ENCODE data around the gene ASMT. TPM values are rescaled to one million over a fixed set of nuclear protein-coding genes. Genes with fewer than 3 reads are reported as not detected.
"Not testable (repeated sequence)": the region's sequence is repeated elsewhere in the genome, so short reads cannot be mapped to it uniquely, and the experiment has no call there.

The ASMT gene
- total RNA-seq, 2 donors from 2014 or later = not detected

GRCh38 chrX:1681439-1681838, 66.6 kb downstream of the ASMT start:
- Histone ChIP-seq H3K4me3 (no peak overlapping the region), H3K36me3 (no peaks in the 10 kb centered on the region), H3K4me1 (no peaks in the 10 kb centered on the region), H3K9me3 (no peaks in the 10 kb centered on the region), H3K27me3 (no peaks in the 10 kb centered on the region), H3K27ac (no peak overlapping the region)
- TF ChIP-seq, protein P1, sequence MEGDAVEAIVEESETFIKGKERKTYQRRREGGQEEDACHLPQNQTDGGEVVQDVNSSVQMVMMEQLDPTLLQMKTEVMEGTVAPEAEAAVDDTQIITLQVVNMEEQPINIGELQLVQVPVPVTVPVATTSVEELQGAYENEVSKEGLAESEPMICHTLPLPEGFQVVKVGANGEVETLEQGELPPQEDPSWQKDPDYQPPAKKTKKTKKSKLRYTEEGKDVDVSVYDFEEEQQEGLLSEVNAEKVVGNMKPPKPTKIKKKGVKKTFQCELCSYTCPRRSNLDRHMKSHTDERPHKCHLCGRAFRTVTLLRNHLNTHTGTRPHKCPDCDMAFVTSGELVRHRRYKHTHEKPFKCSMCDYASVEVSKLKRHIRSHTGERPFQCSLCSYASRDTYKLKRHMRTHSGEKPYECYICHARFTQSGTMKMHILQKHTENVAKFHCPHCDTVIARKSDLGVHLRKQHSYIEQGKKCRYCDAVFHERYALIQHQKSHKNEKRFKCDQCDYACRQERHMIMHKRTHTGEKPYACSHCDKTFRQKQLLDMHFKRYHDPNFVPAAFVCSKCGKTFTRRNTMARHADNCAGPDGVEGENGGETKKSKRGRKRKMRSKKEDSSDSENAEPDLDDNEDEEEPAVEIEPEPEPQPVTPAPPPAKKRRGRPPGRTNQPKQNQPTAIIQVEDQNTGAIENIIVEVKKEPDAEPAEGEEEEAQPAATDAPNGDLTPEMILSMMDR (IDR thresholded peaks at IDR 0.05) = no peak
- DNase-seq (ENCODE audit: low spot score) = no peak

DNA sequence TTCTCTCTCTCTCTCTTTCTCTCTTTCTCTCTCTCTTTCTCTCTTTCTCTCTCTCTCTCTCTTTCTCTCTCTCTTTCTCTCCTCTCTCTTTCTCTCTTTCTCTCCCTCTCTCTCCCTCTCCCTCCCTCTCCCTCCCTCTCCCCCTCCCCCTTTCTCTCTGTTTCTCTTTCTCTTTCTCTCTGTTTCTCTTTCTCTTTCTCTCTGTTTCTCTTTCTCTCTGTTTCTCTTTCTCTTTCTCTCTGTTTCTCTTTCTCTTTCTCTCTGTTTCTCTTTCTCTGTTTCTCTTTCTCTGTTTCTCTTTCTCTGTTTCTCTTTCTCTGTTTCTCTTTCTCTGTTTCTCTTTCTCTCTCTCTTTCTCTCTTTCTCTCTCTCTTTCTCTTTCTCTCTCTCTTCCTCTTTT, 67.0 kb downstream of the ASMT start:
- not testable (repeated sequence) for H3K27ac ChIP-seq; DNase-seq (ENCODE audit: low spot score); H3K9me3 ChIP-seq; H3K4me3 ChIP-seq; H3K4me1 ChIP-seq; H3K36me3 ChIP-seq; H3K27me3 ChIP-seq

DNA sequence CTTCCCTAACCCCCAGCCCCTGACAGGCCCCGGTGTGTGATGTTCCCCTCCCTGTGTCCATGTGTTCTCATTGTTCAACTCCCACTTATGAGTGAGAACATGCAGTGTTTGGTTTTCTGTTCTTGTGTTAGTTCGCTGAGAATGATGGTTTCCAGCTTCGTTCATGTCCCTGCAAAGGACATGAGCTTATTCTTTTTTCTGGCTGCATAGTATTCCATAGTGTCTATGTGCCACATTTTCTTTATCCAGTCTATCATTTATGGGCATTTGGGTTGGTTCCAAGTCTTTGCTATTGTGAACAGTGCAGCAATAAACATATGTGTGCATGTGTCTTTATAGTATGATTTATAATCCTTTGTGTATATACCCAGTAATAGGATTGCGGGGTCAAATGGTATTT, 67.6 kb downstream of the ASMT start:
- not testable (repeated sequence) for H3K36me3 ChIP-seq; DNase-seq (ENCODE audit: low spot score); H3K27ac ChIP-seq

DNA sequence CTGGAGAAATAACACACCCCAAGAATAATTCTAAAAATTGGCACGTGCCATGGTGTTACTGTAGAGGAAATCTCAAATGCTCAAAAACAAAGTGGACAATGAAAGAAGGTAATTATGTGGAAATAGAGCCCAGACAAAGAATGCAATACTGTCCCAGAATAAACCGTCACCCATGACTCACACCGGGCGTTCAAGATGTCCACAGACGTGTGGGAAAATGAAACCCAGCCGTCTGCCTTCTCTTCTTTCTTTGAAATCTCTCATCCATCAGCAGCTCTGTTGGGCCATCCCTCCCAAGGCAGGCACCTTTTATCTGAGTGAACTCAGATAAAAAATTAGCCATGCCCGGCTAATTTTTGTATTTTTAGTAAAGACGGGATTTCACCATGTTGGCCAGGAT, 70.0 kb downstream of the ASMT start:
- not testable (repeated sequence) for DNase-seq (ENCODE audit: low spot score); H3K27me3 ChIP-seq; H3K4me1 ChIP-seq; H3K36me3 ChIP-seq; H3K27ac ChIP-seq; H3K4me3 ChIP-seq; H3K9me3 ChIP-seq

More for the DNA sequence above, 67.6 kb downstream of the ASMT start:
- not testable (repeated sequence) for H3K4me3 ChIP-seq, H3K9me3 ChIP-seq, H3K4me1 ChIP-seq, H3K27me3 ChIP-seq

DNA sequence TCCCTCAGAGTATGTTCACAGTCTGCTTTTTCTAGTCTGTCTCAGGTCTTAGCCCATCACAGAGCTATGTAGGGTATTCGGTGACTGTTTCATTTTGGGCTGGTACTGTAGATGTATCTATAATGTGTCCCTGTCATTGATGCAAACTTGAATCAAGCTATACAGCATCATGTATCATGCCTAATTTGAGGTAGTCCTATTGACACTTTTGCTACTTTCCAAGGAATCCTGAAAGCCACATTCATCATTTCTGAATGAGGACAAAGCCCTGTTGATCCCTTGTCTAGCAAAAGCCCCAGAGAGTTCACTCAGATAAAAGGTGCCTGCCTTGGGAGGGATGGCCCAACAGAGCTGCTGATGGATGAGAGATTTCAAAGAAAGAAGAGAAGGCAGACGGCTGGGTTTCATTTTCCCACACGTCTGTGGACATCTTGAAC, 70.6 kb downstream of the ASMT start:
- H3K27me3 ChIP-seq; H3K4me1 ChIP-seq; H3K27ac ChIP-seq; H3K9me3 ChIP-seq; H3K36me3 ChIP-seq; H3K4me3 ChIP-seq; DNase-seq (ENCODE audit: low spot score): not testable (repeated sequence)

GRCh38 chrX:1686642-1687041, 71.8 kb downstream of the ASMT start:
- TF ChIP-seq, protein P1 (IDR thresholded peaks at IDR 0.05) = no peak
- no peak overlapping the region for H3K27ac ChIP-seq
- H3K27me3 ChIP-seq = no peaks in the 10 kb centered on the region
- H3K36me3 ChIP-seq = no peaks in the 10 kb centered on the region
- H3K9me3 ChIP-seq = no peaks in the 10 kb centered on the region
- no peak for DNase-seq (ENCODE audit: low spot score)
- no peaks in the 10 kb centered on the region for H3K4me1 ChIP-seq
- H3K4me3 ChIP-seq = no peak overlapping the region

Other genes with a start within 250 kb of the ASMT start
- gene SLC25A6, start 222.9 kb upstream of the ASMT start, total RNA-seq = 100 to 1,000 TPM; 109 to 157 TPM
- gene ASMTL, start 162.2 kb upstream of the ASMT start, total RNA-seq = 10 to 100 TPM; 20.1 to 31.9 TPM
- 1 to 10 TPM in 1 of 2 donors, under 1 TPM in 1; 0.93 to 1.3 TPM for gene P2RY8, start 77.9 kb upstream of the ASMT start, total RNA-seq
- gene AKAP17A, start 23.5 kb upstream of the ASMT start, total RNA-seq = 10 to 100 TPM; 16.0 to 19.3 TPM

Data from right atrium auricular region (tissue), 2 donors.